HG03280 (cell line): ENCODE measurements around the gene KSR1.
"Not testable (repeated sequence)": the region's sequence is repeated elsewhere in the genome, so short reads cannot be mapped to it uniquely, and the experiment has no call there.

ENCODE experiments used
- ATAC-seq: cut with Tn5 transposase; IDR thresholded peaks from one replicate; pipeline ENCODE4 v1.9.1; 2021; ENCODE audit warnings: mild to moderate bottlenecking, moderate library complexity; ENCODE audit not compliant: unreplicated experiment

KSR1 gene

GRCh38 chr17:27452828-27453227 lies 3.4 kb upstream of the KSR1 start:
- no peak for ATAC-seq

DNA sequence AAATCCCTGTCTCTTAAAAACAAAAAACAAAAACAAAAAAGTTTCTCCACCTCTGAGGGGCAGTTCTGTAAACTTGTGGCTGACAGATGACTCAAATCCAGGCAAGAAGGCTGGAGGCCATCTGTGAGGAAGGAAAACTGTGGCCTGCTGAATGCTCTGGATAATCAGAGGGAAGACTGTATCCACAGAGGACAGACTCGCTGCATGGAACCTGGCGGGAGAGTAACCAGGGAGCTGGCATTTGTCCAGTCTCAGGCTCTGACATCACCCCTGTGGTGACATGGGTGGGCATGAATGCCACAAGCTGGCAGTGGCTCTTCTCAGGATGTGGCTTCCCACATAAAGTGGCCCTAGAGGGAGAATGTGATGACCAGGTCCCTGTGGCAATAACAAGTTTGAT lies 2.8 kb upstream of the KSR1 start:
- no peak for ATAC-seq

GRCh38 chr17:27454089-27454488 lies 2.2 kb upstream of the KSR1 start:
- no peak for ATAC-seq

DNA sequence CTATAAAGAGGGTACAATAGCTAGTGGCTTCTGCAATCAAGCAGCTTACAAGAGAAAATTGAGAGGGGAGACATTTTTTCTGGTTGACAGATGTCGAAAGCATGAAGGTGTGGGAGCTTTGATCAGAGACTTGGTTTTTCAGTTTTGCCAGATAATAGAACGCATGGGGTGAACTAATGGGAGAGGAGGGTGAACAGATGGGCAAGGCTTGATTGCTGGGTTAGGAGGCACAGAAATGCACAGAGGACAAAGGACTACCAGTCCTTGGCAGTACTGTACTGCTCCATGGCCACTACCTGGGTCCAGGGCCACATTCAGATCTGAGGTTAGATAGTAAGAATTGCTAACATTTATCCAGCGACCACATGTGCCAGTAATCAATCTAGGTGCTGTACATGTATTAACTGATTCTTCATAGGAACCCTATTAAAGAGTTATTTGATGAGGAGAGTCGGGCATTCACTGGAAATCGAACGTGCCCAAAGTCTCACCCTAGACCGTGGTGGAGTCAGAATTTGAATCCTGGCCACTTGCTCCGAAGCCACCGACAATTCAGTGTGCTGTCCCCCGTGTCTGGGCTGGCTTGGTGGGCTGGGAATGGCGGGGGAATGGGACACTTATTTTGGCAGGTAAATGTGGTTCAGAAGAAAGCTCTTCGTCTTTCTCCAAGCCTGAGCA lies 873 bp upstream of the KSR1 start:
- ATAC-seq = no peak

- ATAC-seq = peak; percentile 2
Observed at GRCh38 chr17:27456681-27457359, 572 bp downstream of the KSR1 start.

DNA sequence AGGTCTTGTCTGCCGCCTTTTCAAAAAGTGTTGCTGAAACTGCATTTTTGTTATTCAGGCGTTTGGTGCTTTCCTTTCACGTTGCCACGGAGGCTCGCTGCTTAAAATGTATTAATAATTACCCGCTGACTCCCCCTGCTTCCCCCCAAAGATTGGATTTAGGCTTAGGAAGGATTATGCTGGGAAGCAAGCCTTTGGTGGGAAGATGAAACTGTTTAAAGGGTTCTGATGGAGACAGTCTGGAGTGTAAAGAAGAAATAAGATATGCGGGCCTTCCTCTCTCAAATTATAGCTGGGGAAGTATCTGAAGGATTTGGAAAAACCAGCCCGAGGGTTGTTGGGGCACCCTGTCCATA lies 1.1 kb downstream of the KSR1 start:
- no peak for ATAC-seq

DNA sequence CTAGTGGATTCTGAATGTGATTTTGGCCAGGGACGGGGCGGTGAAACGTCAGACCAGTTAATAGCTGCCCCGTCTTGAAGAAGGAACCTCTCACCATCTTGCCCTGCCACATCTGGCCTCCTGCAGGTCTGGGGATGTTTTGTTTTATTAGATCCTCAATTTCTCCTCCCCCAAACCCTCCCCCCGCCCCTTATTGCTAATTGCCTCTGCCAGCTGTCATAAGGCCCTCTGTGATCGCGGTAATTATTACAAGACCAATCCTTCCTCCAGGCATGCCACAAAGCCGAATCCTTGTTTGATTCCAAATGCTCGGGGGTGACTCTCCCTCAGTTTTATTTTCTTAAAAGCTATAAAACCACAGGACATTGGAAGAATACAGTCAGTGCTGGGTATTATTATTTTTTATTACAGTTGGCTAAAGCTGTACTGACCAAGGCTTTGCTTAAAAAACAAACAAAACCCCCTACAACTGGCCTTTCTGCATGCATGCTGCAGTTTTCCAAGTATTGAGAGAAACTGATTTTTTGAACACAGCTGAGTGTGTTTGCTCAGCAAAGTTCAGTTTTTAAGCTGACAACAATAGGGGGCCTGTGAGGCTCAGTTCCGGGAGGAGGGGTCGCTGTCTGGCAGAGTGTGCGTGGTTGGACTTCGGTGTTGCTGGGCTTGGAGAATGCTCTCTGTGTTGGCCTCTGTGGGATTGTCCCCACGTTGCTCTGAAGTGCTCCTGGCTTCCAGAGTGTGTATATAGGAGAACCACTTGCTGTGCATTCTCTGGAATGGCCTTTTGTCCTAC lies 1.7 kb downstream of the KSR1 start:
- ATAC-seq = no peak

GRCh38 chr17:27458524-27458908 lies 2.3 kb downstream of the KSR1 start:
- ATAC-seq = no peak

DNA sequence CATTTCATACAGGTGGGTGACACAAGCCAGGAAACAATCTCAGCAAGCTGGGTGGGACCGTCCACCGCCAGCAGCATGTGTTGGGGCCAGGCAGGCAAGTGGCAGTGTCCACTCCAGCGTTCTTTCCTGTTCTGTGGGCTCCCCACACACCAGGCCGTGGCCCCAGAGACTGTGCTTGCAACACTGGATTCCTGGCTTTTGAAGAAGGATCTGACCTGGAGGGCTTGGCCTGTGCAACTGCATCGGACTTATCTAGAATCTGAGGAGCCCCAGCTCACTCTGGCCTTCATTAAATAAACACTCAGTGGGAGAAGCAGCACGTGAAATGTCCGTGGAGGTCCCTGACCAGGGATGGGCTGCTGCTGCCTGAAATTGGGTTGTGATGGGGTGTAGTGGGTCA lies 3.2 kb downstream of the KSR1 start:
- no peak for ATAC-seq

GRCh38 chr17:27460196-27460725 lies 4.0 kb downstream of the KSR1 start:
- ATAC-seq = no peak

DNA sequence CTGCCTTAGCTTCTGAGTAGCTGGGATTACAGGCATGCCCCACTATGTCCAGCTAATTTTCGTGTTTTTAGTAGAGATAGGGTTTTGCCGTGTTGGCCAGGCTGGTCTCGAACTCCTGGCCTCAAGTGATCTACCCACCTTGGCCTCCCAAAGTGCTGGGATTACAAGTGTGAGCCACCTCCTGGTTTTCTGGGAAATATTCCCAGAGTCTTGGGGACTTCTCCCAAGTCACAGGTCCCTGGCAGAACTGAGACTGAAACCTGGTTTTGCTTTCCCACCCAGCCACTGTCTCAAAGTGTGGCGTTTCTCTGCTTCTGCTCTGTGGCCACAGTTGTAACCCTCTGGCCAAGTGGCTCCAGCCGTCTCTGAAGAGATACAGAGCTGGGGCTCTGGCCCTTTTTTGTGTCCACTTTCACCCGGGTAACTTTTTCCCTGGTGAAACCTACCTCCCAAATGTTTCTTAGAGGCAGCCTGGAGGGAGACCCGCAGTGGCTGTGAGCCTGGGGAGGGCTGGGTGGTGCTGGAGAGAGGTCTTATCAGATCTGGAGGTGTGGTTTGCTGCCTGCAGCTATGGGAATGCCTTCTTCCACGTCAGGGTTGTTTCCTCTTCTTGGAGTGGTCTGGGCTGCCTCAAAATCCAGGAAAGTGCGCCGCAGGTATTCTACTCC lies 5.1 kb downstream of the KSR1 start:
- ATAC-seq = no peak

DNA sequence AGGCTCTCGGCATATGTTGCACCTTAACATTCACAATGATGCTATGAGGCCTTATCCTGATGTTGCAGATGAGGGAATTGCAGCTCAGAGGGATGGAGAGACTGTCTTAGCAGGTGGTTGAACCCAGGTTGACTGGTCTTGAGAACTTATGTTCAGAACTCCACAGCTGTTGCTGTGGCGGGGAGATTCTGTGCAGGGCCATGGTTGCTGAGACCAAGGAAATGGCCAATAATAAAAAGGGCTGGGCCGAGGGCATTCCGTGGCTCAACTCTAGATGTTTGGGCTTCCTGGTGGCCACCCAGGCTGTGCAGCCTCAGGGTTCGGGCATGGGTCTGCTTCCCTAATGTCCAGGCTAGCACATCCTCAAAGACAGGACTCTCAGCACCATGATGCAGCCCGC lies 5.9 kb downstream of the KSR1 start:
- no peak for ATAC-seq

DNA sequence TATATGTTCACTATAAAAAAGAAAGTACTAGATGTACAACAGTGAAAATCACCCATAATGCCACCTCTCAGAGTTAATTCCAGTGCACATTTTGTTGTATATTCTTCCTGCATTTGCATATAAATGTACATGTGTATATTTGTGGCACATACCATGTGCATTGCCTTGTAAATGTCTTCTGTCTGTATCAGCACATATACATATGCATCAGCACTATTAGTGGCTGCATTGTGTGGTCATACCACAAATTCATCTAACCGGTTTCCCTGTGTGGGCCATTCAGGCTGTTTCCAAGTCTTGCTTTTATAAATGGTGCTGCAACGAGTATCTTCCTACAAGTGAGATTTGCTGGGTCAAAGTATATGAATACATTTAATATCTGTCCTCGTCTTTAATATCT lies 6.5 kb downstream of the KSR1 start:
- ATAC-seq = no peak

GRCh38 chr17:27463235-27463677 lies 7.0 kb downstream of the KSR1 start:
- ATAC-seq = no peak

- ATAC-seq = not testable (repeated sequence)
Observed at GRCh38 chr17:27464019-27464418, 7.8 kb downstream of the KSR1 start.

GRCh38 chr17:27464431-27464830 lies 8.2 kb downstream of the KSR1 start:
- no peak for ATAC-seq

DNA sequence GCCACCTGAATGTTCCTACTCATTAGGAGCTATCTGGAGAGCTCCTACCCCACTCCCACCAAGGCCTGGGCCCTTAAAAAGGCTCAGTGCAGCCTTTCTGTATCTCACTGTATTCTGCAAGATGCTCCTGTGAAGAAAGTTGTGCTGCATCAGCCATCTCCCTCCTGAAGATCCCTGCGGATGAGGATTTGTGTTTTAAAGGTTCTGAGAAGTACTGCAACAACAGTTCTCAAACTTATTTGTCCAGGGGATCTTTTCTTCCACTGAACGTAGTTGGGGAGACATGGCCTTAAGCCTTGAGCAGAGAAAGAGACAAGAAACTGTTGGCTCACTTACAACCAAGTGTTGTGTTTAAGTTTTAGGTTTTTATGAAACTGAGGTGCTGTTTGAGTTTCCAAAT lies 9.6 kb downstream of the KSR1 start:
- not testable (repeated sequence) for ATAC-seq

DNA sequence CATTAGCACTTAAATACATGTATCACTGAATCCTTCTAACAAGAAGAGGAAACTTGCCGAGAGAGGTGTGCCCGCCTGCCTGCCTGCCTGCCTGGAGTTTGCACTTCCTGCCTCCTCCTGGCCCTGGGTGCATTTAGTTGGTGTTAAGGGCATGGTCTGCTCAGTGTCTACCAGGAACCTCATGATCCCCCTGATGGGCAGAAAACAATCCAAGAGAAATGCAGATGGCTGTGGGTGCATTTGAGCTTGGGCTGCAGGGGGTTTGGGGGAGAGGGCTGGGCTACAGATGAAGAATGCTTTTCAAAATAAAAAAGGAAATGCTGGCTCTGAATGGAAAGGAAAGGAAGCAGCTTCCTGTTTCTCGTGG lies 10.1 kb downstream of the KSR1 start:
- ATAC-seq = peak; percentile 9

- peak; percentile 77 for ATAC-seq
Observed at GRCh38 chr17:27466743-27467375, 10.6 kb downstream of the KSR1 start.

DNA sequence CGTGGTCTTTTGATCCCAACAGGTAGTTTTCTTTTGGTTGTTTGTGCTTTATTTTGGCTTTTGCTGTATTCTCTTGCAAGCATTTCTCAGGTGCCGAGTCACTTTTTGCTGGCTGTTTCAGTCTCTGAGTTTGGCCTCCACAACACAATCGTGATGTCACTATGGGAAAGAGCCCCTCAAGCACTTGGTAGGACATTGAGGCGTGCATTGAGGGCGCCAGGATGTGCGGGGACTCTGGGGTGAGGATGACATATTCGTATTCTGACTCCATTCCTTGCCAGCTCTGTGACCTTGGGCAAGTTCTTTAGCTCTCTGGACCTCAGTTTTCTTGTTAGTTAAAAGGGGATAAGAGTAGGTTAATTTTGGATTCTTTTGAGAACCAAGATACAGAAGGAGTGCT lies 13.0 kb downstream of the KSR1 start:
- ATAC-seq = no peak
